Cardiac septum (tissue), 1 donor: ENCODE measurements around the gene UBE2E2. TPM values are rescaled to one million over a fixed set of nuclear protein-coding genes. Genes with fewer than 3 reads are reported as not detected.

Experiments used
- DNase-seq: peaks from one replicate; pipeline ENCODE4 v3.0.0-alpha.2; 2020; ENCODE audit warnings: low spot score
- intact Hi-C: fragments of 100-400 bp; cut with DNase I; formaldehyde crosslinking; loops from one replicate; pipeline ENCODE4 v1.14.0; 2022
- total RNA-seq: library from RNA; stranded (reverse); fragmentation: NEBNext Ultra II Directional; extraction: Animal tissue kit (Norgen Biotek cat#: 25700); gene quantifications from one replicate; pipeline ENCODE4 v1.2.1, GENCODE V29; 2021
- donor health status: DM: no; HTN: no; CAD: no.

Gene UBE2E2
- total RNA-seq, 1 donor from 2014 or later: 48.1 TPM

DNA sequence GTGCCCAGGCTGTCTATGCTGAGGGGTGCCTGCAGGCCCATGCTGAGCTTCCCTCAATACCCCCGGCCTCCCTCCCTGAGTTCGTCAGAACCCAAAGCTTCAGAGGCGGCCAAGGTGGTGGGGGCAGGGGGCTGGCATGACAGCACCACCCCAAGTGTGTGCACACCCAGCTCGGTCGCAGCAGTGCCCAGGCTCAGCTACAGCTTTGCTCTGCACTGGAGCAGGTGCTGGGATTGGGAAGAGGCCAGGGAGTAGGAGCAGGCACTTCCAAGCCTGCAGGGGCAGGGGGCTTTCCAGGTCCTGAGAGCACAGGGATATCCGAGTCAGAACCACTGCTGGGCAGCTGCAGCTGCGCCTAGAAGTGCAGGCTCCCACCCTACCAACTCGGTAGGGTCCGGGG, 283.9 kb downstream of the UBE2E2 start:
- no peak for DNase-seq
- intact Hi-C loops: no loop called here

DNA sequence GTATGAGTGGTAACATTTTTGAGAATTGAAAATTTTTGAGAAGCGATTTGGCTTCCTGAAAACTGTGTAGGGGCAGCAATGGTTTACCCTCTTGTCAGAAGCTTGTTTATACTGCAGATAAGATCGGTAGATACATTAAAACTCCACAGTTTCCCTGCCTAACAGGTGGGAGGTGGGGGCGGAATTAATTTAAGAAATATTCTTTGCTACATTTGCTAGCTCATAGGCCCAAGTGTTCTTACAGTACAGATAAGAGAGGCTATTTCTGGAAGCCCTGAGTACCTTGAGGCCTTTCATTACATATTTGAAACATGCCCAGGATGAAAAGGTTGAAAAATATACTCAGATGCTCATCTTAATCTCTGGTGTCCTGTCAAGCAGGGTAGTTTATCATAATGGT, 285.5 kb downstream of the UBE2E2 start:
- no peak for DNase-seq
- intact Hi-C loops: no loop called here

DNA sequence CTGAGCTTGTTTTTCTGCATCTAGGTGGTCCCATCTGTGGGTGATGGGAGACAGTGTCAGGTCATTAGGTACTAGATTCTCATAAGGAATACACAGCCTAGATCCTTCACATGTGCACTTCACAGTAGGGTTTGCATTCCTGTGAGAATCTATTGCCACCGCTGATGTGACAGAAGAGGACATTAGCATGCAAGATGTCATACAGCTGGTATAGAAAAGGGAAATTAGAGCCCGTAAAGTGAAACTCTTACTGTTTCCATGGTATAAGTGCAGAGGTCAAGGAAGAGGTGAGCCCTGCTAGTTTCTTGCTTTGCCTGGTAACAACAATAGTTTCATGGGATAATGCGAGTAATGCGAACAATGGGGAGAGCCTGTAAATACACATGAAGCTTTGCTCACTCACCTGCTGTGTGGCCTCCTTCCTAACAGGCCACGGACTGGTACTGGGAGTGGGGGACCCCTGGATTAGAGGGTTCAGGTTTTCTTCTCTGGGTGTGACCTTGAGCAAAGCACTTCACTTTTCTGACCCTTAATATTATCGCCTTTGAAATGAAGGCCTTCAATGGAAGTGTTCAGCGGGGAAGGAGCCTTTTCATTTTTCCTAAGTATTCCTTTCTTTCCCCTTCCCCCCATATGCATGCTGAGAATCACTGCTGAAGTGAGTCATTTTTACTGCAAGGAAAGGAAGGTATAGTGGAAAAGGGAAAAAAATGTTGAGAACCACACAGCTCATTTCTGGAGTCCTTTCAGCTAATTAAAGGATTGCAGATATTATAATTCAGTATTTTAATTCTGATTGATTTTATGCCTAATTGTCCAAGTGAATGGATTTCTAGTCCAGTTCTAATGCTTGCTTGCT, 286.4 kb downstream of the UBE2E2 start:
- intact Hi-C loops: loop anchor here (5.0 to 10.0 kb wide), 2 partner anchors 285 to 378 kb away; partner anchors contain the start of gene UBE2E2
- DNase-seq: no peak

DNA sequence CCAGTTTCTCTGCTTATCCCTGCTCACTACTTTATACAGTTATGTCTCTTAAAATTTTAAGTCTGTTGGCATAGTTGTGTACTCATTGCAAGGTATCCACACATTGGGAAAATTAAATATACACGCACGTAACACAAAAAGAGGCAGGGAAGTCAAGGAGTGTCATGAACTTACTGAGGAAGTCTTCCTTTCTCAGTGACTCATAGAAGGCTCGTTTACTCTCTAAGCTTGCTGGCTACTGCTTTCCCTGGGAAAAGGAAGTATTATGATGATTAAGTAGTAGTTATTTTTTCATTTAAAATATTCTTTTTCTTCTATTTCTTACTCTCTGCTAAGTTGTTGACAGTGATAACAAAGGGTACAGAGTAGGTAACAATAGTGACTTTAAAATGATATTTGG, 287.3 kb downstream of the UBE2E2 start:
- DNase-seq: no peak
- intact Hi-C loops: loop anchor here (5.0 to 10.0 kb wide), 2 partner anchors 286 to 377 kb away; partner anchors contain the start of gene UBE2E2

DNA sequence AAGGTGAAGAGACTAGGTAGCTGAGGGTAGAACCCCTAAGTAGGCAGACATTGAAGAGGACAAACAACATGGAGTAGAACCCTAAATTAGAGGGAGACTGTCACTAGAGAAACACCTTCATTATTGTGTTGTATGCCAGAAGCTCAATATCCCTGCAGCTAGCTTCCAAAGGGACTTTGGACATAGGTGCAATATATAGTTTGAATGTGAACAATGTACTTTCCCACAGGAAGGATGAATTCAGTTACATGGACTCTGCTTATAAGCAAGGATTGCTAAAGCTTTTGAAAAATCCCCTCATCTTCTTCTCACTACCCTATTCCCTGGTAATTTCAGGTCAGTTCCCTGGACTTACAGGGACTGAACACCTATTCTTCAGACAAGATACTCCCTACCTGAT, 288.9 kb downstream of the UBE2E2 start:
- DNase-seq: no peak
- intact Hi-C loops: loop anchor here (5.0 to 10.0 kb wide), 2 partner anchors 287 to 375 kb away; partner anchors contain the start of gene UBE2E2

DNA sequence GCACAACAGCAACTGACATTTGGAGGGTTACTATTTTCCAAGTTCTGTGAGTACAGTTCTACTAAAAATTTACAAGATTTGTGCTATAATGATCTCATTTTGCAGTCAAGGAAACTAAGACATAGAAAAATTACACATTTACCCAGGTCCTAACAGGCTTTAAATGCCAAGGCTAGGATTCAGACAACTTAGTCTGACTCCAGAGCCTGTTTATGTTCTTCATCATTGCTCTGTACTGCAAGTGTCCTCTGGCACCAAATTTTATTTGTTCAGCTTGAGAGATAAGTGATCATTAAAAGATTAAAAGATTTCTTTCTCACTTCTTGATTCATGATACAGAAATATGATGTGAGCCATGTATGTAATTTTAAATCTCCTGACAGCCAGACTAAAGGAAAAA, 290.8 kb downstream of the UBE2E2 start:
- intact Hi-C loops: loop anchor here (5.0 to 10.0 kb wide), 2 partner anchors 289 to 373 kb away; partner anchors contain the start of gene UBE2E2
- DNase-seq: no peak

DNA sequence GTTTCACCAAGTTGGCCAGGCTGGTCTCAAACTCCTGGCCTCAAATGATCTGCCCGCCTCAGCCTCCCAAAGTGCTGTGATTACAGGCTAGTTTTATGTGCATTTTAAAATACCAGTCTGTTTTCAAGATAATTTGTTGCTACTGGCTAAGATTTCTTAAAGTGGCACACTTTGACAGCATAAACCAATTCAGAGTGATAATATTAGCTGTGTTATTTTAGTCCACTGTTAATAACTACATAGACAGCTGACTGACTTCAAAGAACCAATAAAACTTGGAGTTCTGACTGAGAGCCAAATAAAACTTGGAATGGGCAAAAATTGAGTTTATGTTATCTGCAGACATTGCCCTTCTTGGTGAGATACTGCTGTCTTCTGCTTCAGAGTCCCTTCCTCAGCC, 291.8 kb downstream of the UBE2E2 start:
- intact Hi-C loops: loop anchor here (5.0 to 10.0 kb wide), 2 partner anchors 290 to 372 kb away; partner anchors contain the start of gene UBE2E2
- DNase-seq: no peak

DNA sequence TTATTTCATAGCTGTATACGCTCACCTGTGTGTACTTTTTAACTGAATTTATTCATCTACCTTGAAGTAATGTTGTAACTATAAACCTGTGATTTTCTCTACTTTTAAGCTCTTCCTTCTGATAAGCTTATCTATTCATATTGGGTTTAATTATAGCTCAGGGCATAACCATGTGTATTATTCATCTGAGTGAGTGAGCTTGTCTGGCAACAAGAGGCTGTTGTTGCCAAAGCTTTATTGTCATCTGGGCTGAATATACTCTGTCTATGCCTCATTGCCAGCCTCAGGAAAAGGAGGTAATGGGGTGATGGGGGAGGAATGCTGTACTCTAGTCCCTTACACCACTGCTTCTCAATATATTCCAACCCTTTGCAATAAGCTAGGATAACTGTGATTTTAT, 292.4 kb downstream of the UBE2E2 start:
- DNase-seq: no peak
- intact Hi-C loops: loop anchor here (10.0 kb wide), 1 partner anchor 291 kb away; the partner anchor contains the start of gene UBE2E2

DNA sequence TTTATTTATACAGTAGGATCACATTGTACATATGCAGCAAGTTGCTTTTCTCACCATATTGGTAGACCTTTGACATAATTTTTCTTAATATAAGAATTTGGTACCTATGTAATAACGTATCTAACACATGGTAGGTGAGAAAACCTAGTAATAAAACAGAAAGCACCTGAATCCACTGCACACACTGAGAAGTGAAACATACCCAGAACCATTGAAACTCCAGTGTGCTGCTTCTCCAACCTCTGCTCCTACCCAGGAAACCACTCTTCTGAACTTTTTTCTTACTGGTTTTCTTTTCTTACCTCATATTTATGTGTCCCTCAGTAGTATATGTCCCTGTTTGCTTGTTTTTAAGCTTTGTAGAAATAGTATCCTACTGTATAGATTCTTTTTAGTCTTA, 293.0 kb downstream of the UBE2E2 start:
- DNase-seq: no peak
- intact Hi-C loops: loop anchor here (10.0 kb wide), 1 partner anchor 291 kb away; the partner anchor contains the start of gene UBE2E2

DNA sequence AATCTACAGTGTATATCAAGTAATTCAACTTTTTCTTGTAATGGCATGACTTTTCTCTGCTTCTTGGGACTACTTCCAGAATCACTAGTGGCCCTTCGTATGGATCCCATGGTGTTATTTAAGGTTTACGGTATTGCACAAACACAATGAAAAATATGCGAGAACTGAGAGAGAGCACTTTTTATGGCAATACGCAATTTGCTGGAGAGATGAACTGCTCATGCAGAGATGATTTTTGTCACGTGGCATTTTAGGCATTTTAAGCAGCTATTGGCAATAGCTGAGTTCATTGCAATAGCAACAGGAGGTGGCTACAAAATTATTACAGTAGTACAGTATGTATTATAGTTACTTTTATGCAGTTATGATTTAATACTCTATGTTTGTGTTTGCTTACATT, 294.0 kb downstream of the UBE2E2 start:
- DNase-seq: no peak
- intact Hi-C loops: loop anchor here (10.0 kb wide), 1 partner anchor 292 kb away; the partner anchor contains the start of gene UBE2E2

DNA sequence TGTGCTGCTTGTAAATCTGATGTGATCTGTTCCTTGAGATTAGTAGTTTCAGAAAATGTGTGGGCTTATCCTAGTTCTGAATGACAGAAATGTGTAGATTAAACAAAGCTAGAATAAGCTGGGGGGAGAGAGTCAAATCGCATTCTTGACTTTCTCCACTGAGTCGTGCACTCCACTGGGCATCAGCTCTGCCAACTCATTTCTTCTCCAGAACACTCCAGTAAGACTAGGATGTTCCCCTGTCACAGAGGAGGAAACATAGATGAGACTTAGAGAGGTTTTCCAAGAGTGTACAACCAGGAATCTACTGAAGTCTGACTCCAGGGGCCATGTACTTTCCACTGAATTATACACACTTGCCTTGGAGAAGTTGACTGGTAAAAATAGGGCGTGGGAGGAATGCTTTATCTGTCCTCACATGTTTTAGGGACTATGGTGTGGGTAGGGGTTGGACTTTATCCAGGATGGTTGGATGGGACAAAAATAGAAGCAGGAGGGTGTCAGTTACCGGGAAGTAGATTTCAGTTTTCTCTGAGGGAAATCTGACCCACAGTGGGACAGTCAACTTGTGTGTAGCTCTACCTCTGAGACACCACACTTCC, 298.2 kb downstream of the UBE2E2 start:
- no peak for DNase-seq
- intact Hi-C loops: loop anchor here (1.0 kb wide), 1 partner anchor 41 kb away; no protein-coding TSS in a partner anchor

DNA sequence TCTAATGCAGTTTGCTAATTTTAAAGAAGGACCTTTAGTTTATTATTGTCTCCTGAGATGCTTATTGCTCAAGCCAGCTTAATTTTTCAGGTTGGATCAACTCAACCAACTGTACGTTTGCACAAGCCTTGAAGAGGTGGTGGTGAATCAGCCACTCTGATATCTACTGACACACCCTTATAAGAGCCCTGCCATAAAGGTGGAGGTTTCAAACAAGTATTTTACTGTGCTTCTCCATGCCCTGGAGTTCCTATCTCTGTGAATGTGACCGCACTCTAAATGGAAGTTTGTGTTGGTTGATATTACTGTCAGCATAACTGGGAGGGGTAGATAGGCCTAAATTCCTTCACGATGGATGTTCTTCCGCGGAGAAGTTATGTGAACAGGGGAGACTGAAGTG, 305.3 kb downstream of the UBE2E2 start:
- no peak for DNase-seq
- intact Hi-C loops: no loop called here

DNA sequence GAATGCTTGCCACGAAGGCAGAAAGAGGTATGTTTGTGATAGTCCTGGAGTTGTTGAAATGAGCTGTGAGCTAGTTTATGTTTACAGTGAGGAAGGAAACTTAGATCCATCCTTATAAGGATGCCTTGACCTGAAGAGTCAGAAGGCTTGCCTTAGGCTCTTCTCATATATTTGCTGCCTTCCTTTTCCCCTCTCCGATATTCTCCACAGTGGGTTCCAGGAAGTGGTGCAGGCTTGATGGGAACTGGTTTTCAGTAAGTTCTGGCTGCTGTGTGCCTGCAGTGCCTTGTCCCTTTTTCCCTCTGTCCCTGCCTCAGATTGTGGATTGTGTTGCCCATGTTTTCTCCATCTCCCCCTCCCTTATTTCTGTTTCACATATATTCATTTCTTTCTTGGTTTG, 315.3 kb downstream of the UBE2E2 start:
- intact Hi-C loops: no loop called here
- no peak for DNase-seq

DNA sequence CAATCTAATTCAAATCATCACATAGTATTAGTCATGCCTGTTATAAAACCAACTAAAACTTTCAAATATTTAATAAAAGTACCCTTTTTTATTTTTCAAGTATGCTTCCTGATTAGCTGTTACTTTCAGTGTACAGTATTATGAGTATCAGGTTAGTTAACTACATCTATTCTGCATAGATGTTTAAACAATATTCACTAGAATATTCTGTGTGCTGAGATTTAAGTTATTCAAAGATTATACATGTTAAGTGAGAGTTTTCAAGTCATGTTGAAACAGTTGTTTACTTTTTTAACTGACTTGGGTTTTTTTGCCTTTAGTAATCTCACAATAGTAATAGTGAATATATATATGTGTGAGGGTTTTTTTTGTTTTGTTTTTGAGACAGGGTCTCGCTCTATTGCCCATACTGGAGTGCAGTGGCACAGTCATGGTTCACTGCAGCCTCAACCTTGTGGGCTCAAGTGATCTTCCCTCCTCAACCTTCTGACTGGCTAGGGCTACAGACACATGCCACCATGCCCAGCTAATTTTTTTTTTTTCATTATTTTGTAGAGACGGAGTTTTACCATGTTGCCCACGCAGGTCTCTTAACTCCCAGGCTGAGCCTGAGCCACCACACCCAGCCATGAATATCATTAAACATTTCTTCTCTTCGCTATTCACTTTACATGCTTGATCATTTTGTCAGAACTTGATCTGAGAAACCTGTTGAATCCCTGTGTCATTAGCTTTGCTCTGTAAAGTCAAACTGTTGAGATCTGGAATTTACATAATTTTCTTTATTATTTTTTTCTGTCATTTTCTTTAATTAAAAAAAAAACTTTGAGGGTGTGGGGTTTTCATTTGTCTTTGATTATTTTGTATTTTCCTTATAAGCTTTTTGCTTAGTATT, 316.4 kb downstream of the UBE2E2 start:
- DNase-seq: no peak
- intact Hi-C loops: no loop called here

DNA sequence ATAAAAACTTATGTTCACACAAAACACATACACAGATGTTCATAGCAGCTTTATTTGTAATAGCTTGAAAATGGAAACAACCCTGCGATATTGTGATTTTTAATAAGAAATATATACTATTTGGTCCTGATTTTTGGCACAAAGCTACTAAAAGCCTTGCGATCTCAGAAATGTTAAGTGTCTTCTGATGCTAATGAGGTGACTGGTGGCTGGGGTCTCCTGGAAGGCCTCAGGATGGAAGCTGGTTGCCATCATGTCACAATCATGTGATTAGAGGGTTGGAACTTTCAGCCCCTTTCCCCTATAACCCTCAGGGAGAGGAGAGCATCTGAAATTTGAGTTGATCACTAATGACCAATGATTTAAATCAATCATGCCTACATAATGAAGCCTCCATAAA, 324.2 kb downstream of the UBE2E2 start:
- intact Hi-C loops: no loop called here
- DNase-seq: no peak

DNA sequence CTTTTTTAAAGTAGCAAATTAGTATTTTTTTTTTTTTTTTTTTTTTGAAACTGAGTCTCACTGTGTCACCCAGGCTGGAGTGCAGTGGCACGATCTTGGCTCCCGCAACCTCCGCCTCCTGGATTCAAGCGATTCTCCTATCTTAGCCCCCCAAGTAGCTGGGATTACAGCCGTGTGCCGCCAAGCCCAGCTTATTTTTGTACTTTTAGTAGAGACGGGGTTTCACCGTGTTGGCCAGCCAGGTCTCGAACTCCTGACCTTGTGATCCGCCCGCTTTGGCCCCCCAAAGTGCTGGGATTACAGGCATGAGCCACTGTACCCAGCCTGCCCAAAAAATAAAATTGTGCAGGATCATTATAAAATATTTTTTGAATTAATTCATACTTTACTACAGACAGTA, 330.5 kb downstream of the UBE2E2 start:
- no peak for DNase-seq
- intact Hi-C loops: no loop called here

DNA sequence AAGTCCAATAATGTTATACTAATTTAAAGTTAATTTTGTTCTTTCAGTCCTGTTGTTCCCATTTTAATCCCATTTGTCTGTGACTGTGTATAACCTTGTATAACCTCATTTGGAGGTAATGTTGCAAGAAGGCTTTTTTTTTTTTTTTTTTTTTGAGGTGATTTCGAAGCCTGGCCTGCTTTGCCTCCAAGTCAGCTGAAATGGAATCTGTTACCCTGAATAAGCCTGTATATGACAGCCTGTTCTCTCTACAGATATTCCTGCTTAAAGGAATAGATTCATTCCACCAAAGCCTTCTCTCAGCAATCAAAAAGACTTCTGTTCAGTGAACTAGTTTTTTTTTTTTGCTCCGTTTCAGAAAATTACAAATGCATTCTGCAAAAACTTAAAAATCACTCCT, 330.9 kb downstream of the UBE2E2 start:
- intact Hi-C loops: no loop called here
- no peak for DNase-seq

DNA sequence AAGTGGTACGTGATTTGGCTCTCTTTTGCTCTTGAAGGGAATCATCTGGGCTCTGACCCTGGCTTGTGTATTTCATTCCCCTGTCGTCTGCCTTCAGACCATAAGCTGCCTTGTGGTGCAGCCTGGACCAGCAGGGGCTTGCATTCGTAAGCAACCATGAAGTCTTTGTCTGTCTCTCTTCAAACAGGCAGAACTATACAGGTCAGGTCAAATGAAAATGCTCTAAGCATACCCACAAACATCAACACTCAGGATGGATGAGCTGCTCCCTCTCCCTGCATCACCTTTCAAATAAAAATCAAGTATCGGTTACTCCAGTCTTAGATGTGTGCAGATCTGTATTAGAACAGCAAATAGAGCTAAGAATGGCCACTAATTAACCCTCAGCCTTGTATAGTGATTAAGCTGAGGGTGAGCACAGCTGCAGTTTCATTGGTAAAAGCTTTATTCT, 334.0 kb downstream of the UBE2E2 start:
- DNase-seq: no peak
- intact Hi-C loops: no loop called here

DNA sequence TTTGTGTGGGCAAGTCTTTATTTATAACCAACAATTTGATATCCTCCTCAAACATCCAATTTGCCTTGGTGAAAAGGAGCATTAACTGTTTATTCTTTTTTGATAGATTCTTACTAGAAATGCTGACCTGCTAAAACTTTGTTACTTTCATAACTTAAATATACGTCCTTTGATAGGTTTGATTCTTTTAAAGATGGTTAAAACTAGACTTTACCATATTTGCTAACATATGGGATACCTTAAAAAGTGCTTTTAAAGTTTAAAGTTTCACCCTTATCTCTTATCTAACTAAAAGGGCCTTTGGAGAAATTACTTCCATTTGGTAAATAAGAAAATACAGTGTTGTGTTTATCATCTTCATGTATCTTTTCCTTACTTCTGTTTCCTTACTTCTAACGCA, 336.1 kb downstream of the UBE2E2 start:
- intact Hi-C loops: no loop called here
- no peak for DNase-seq

DNA sequence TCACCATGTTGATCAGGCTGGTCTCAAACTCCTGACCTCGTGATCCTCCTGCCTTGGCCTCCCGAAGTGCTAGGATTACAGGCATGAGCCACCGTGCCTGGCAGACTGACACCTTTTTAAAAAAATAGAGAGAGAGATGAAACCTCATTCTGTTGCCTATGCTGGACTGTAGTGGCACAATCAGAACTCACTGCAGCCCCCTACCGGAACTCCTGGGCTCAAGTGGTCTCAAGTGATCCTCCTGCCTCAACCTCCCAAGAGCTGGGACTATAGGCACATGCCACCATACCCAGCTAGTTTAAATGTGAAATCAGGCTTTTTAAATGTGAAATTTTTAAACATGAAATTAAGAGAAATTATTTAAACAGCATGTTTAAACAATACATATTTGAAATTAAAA, 337.5 kb downstream of the UBE2E2 start:
- DNase-seq: no peak
- intact Hi-C loops: no loop called here
